Mesangial cell (primary cell): ENCODE data around the gene SIGLEC1. TPM values are rescaled to one million over a fixed set of nuclear protein-coding genes. Genes with fewer than 3 reads are reported as not detected.

Experiments used
- total RNA-seq: library from RNA; depleted of rRNA; stranded (reverse); fragments of >200 nt; gene quantifications from 2 replicates; pipeline ENCODE4 v1.2.3, GENCODE V29; 2015

Gene SIGLEC1
- not detected in 2 replicates for total RNA-seq

GRCh38 chr20:3712279-3712873 lies at the start of gene SIGLEC1:
Gene SIGLEC1 (minus strand): TSS chr20:3712600. CDS start chr20:3707128, 5,472 bp downstream.

GRCh38 chr20:3732327-3733118 lies 20.1 kb upstream of the SIGLEC1 start, which contains the start of gene HSPA12B:
Gene HSPA12B (plus strand): TSS chr20:3732685. CDS start chr20:3738675, 5,990 bp downstream.

GRCh38 chr20:3681931-3682781 lies 30.2 kb downstream of the SIGLEC1 start, which contains the start of gene ADAM33:
Gene ADAM33 (minus strand): TSS chr20:3682010. CDS start chr20:3682004, 6 bp downstream.

GRCh38 chr20:3663031-3663701 lies 49.2 kb downstream of the SIGLEC1 start, which contains the start of gene GFRA4:
Gene GFRA4 (minus strand): TSS chr20:3663399. CDS start chr20:3663399, 0 bp downstream.

Other genes with a start within 250 kb of the SIGLEC1 start
- gene ATRN, start 241.6 kb downstream of the SIGLEC1 start, total RNA-seq: 18.4 and 36.9 TPM in 2 replicates
- not detected in 2 replicates for gene GFRA4, start 49.2 kb downstream of the SIGLEC1 start, total RNA-seq
- 0.33 and 2.2 TPM in 2 replicates for gene ADAM33, start 30.6 kb downstream of the SIGLEC1 start, total RNA-seq
- 0.13 TPM in 1 of 2 replicates, not detected in the other for gene HSPA12B, start 20.1 kb upstream of the SIGLEC1 start, total RNA-seq
- 38.9 and 59.0 TPM in 2 replicates for gene ADISSP, start 55.2 kb upstream of the SIGLEC1 start, total RNA-seq
- gene SPEF1, start 68.8 kb upstream of the SIGLEC1 start, total RNA-seq: 0.16 and 0.76 TPM in 2 replicates
- 70.2 and 88.3 TPM in 2 replicates for gene CENPB, start 74.1 kb upstream of the SIGLEC1 start, total RNA-seq
- gene CDC25B, start 83.7 kb upstream of the SIGLEC1 start, total RNA-seq: 54.3 and 72.8 TPM in 2 replicates
- 17.9 and 21.2 TPM in 2 replicates for gene AP5S1, start 107.9 kb upstream of the SIGLEC1 start, total RNA-seq
- gene MAVS, start 134.2 kb upstream of the SIGLEC1 start, total RNA-seq: 22.0 and 29.4 TPM in 2 replicates
- gene PANK2, start 176.8 kb upstream of the SIGLEC1 start, total RNA-seq: 17.9 and 23.0 TPM in 2 replicates